Measurements from ENCODE around the gene ID3.

DNA sequence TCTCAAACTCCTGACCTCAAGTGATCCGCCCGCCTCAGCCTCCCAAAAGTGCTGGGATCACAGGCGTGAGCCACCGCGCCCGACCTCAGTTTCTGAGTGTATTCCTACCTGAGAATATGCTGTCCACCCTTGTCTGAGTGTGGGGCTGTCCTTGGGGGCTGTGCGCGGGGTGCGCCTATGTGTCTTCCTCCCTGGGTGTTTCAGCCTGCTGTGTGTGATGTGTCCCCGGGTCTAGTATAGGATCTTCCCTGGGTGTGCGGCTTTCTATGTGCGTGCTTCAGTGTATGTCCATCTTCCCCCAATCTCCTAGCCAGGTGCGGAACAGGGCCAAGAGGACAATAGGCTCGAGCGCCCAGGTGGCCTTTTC lies 8.3 kb upstream of the ID3 start:
- TF ChIP-seq POLR2A (IDR thresholded peaks at IDR 0.05; ENCODE audit: low read depth, low read length) (no peak), TAF1 (IDR thresholded peaks at IDR 0.05; ENCODE audit: borderline replicate concordance, low read depth, low read length) (no peak), POLR2AphosphoS5 (IDR thresholded peaks at IDR 0.05; ENCODE audit: low read depth, low read length) (no peak)
